AG20443 (cell line): ENCODE measurements around the gene MFAP3.
A peak's percentile ranks its signal among the peaks of the same experiment; 100 is the strongest.
"Not testable (repeated sequence)": the region's sequence is repeated elsewhere in the genome, so short reads cannot be mapped to it uniquely, and the experiment has no call there.

Source experiments
- DNase-seq: peaks from one replicate; pipeline ENCODE4 v3.0.0; 2012; ENCODE audit warnings: low spot score, mixed read lengths

The MFAP3 gene

DNA sequence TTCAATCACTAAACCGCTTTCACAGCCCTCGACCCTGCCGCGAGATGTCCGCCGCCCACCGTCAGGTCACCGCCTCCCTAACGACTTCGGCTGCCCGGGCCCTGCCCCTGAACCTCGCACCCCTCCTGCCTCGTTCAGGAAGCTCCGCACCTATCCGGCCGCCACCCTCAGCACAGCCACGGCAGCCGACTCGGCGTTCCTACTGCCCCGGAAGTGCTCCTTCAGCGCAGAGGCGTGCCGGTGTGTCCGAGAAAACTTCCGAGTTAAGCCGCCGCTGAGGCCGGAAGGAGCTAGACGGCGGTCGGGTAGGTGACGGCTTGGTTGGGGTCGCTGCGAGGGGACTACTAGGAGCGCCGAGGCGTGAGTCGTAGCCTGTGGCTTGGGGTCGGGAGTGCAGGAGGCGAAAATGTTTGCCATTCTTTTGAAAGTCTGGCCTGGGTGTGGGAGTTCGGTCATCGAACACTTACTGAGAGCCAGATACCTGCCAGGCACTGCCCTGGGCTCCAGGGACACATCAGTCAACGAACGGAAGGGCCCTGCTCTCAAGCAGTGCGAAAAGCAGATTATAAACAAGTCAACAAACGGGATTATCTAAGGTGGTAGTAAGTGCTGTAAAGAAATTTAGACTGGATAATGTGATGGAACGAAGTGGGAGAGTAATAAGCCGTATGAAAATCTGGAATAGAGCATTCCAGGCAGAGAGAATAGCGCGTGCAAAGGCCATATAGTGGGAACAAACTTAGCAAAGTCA, at the start of gene MFAP3, which contains the start of gene FAM114A2:
MFAP3 (plus strand) TSS at position 261 of the 751 bp plus-strand sequence. CDS start 10,756 bp downstream, outside the sequence.
FAM114A2 (minus strand) TSS at position 204 of the 751 bp plus-strand sequence. CDS start 3,957 bp downstream, outside the sequence.
- DNase-seq = peak; percentile 97

DNA sequence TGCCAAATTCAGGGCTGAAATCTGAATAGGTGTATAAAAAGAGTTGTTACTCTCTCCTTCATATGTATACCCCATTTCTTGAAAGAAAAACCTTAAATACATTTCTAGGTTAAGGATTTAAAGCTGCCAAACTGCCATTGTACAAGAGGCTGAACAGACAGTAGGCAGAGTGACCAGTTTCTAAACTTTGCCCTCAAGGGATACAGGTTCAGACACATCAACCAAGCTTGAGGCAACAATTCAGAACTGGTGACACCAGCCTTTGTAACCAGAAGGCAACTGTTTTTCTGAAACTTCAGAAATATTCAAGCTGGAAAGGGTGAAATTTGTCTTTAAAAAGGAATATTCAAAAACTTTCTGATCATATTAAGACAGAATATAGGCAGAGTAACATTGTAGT, 47.6 kb upstream of the MFAP3 start:
- no peak for DNase-seq

DNA sequence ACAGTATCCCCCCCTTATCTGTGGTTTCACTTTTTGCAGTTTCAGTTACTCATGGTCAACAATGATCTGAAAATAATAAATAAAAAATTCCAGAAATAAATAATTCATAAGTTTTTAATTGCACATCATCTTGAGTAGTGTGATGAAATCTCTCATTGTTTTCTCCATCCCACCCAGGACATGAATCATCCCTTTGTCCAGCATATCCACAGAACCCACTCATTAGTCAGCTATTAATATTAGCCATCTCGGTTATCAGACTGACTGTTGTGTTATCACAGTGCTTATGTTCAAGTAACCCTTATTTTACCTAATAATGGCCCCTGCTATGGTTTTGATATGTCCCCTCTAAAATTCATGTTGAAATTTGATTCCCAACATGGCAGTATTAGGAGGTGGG, 40.8 kb upstream of the MFAP3 start:
- no peak for DNase-seq

- DNase-seq = no peak
Measured at GRCh38 chr5:153998768-153999167, 40.0 kb upstream of the MFAP3 start.

DNA sequence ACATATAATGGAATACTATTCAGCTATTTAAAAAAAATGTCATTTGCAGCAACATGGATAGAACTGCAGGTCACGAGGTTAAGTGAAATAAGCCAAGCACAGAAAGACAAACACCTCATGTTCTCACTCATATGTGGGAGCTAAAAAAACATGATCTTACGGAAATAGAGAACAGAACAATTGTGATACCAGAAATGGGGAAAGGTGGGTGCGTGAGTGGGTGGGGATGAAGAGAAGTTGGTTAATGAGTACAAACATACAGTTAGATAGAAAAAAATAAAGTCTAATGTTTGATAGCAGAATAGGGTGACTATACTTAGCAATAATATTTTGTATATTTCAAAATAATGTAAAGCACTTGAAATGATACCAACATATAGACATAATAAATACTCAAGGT, 38.8 kb upstream of the MFAP3 start:
- DNase-seq = no peak

GRCh38 chr5:154000703-154001102, 38.1 kb upstream of the MFAP3 start:
- DNase-seq = no peak

DNA sequence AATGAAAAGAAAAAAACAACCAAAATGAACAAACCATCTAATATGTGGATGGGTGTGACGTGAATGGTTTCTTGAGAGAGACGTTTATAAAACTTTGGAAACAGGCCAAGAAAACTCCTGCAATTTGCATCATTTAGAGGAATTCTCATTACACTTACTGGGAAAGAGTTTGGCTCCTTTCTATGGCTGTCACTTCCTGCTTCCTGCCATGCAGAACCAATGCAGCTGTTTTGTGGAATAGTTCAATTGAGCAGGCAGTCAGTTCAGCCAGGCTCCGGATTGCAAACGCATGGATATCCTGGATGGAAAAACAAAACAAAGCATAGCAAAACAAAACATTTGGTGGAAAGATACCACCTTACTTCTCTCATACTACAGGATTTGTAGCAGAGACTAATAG, 36.7 kb upstream of the MFAP3 start:
- no peak for DNase-seq

- no peak for DNase-seq
Measured at GRCh38 chr5:154002511-154003020, 36.2 kb upstream of the MFAP3 start.

DNA sequence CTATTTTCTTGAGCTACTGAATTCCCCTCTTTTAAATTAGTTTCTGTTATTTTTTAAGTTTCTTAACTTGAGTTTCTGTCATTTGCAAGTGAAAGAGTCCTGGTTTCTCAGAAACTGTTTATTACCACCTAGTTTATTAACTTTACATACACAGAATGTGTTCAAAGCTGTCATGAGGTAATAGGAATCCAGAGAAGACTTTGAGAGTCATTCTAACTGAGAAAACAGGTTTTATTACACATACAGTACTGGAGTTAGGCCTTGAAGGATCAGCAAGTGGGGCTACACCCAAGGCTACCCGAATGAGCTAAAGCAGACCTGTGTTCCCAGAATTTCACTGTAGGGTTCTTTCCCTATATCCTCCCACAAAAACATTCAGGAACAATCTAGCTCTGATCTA, 33.1 kb upstream of the MFAP3 start:
- DNase-seq = no peak

DNA sequence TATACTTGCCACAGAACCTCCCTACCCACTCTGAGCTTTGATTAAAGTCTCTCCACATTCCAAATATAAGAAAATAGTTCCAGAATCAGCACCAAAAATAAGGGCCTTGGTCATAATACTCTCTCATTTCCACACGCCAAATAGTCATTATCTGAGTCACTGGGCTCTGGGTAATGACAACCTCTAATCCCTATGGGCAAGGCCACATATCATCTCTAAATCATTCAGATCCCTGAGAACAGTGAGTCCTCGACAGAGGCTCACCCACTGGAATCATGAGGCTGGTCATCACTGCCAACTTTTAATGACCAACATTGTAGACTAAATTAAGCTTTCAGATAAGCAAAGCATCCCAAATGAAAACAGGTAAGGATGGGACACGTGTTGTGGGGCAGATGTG, 28.1 kb upstream of the MFAP3 start:
- peak; percentile 10 for DNase-seq

DNA sequence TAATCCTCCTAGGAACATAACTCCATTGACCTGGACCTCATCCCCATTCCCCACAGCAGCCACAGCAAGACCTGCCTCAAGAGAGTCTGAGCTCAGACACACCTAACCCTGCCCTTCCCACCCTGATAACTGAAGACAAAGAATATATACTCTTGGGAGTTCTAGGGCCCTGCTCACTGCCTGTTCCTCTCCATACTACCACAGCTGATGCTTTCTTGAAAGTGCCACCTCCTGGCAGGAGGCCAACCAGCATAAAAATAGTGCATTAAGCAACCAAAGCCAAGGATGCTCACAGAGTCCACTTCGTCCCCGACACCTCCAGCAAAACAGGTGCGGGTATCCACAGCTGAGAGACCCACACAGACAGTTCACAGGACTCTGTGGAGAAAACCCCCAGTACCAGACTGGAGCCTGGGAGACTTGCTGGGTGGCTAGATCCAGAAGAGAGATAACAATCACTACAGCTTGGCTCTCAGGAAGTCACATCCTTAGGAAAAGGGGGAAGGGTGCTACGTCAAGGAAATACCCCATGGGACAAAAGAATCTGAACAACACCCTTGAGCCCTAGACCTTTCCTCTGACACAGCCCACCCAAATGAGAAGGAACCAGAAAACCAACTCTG, 23.6 kb upstream of the MFAP3 start:
- no peak for DNase-seq

DNA sequence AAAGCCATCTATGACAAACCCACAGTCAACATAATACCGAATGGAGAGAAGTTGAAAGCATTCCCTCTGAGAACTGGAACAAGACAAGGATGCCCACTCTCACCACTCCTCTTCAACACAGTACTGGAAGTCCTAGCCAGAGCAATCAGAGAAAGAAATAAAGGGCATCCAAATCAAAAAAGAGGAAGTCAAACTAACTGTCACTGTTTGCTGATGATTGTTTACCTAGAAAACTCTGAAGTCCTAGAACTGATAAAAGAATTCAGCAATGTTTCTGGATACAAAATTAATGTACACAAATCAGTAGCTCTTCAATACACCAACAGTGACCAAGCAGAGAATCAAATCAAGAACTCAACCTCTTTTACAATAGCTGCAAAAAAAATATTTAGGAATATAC, 19.8 kb upstream of the MFAP3 start:
- DNase-seq = not testable (repeated sequence)

DNA sequence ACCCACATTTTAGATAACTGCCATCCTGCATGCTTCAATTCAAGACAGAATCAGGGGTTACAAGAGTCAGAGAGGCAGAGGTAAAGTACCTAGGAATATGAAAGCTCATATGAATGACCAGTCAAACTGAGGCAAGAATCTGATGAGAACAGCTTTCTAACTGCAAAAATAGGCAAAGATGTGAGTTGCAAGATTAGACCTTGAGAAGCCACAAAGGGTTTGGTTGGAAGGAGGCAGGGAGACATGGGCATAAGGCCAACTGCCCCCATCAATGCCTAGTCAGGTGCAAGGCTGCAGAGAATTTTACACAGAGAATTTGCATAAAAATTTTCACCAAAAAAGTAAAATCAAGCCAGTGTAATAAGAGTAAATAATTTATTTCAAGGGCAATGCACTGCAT, 12.8 kb upstream of the MFAP3 start:
- no peak for DNase-seq

GRCh38 chr5:154031937-154032489, 6.8 kb upstream of the MFAP3 start:
- DNase-seq = no peak

GRCh38 chr5:154034944-154035343, 3.8 kb upstream of the MFAP3 start:
- DNase-seq = no peak

GRCh38 chr5:154038261-154038706, 483 bp upstream of the MFAP3 start:
- DNase-seq = no peak

DNA sequence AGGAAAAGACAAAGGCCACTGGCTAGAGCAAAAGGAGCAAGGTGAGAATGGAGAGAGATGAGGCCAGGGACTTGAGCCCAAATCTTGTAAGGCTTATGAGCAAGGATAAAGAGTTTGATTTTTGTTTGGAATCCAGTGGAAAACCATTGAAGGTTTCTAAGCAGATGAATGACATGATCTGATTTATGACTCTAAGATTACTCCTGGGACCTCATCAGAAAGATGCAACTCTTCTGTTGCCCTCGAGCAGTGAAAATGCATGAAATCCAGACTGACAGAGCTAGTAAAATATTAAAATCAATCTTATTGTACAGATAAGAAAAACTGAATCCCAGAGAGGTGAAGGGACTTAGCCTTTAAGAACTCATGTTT, 677 bp downstream of the MFAP3 start:
- no peak for DNase-seq

DNA sequence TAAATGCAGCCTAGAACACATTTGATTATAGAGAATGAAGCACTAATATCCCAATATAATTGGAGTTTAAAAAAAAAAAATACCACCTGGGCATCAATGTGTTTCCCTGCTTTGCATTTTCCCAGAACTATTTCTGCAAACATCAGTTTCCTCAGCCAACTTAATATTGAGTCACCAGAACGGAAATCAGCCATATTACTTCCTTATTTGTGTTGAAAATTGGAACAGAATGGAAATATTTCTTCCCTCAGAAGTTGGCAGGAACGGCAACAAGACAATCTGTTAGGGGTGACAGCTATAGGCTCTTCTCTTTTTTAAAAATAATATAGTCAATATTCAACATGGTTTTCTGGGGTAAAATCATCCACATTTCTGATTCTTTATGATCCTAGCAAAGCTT, 4.0 kb downstream of the MFAP3 start:
- DNase-seq = peak; percentile 14

DNA sequence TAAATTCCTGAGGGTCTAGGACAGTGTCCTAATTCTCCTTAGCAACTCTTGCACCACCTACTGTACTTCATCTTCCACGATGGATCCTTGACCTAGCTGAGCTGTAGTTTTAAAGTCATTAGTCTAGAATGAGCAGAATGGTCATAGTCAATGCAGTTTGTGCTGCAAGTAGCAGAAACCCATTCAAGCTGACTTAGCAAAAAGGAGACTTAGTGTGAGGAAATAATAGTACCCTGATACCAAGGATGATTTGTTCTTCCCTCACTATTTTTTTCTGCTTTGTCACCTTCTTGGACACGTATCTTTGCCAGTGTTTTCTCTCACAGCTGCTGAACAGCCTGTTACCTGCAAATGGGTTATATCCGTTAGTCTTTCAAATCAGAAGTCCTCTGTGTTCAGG, 5.3 kb downstream of the MFAP3 start:
- no peak for DNase-seq

GRCh38 chr5:154044581-154044980, 5.8 kb downstream of the MFAP3 start:
- no peak for DNase-seq

DNA sequence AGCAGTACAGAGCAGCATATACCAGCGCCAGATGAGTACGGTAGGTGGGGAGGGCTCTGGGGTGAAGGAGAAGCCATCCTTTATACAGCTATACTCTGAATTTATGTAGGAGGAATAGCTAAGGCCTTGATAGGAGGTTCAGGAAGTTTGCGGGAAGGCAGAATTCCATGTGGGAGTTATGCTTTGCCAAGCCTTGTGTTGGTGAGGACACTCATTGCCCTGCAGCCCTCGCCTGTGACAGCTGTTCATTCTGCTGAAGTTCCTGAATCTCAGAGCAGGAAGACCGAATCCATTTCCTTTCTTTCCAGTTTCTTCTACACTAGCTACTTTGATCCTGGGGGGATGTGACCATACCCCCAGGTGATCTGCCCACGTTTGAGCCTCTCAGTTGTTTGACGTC, 7.7 kb downstream of the MFAP3 start:
- no peak for DNase-seq

DNA sequence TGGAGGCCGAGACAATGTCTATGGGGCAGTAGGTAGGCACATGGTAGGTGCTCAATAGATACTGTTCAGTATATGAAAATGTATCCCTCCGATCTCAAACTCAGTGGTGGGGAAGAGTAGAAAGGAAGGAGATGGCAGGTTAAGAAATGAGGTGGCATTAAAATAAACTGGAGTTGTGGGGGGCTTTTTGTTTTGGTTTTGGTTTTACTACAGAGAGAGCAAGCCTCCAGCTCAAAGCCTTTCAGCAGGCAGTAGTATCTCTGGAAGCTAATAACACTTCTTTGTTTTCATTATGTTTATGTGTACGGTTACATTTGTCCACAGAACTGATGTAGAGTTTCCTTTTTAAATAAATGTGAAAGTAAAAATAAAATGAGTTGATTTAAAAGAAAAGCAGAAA, 8.6 kb downstream of the MFAP3 start:
- no peak for DNase-seq

DNA sequence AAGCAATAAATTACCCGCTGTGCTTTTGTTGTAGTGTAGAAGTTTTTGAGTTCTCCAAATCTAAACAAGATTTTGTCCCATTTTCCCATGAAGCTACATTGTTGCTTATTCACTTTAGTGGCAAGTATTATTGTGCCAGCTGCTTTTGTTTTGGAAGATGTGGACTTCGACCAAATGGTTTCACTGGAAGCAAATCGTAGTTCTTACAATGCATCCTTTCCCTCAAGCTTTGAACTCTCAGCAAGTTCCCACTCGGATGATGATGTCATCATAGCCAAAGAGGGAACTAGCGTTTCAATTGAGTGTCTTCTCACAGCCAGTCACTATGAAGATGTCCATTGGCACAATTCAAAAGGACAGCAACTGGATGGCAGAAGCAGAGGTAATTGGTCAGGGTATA, 10.9 kb downstream of the MFAP3 start:
- DNase-seq = no peak
